ENCODE data around the gene EML4. TPM values are rescaled to one million over a fixed set of nuclear protein-coding genes. Genes with fewer than 3 reads are reported as not detected.

The EML4 gene
- total and polyA plus RNA-seq, 10 of the 15 experiments (the other 5 are each of a cell fraction or from before 2014, with no cell fraction given): 23.1 to 91.3 (median 77.4) TPM

DNA sequence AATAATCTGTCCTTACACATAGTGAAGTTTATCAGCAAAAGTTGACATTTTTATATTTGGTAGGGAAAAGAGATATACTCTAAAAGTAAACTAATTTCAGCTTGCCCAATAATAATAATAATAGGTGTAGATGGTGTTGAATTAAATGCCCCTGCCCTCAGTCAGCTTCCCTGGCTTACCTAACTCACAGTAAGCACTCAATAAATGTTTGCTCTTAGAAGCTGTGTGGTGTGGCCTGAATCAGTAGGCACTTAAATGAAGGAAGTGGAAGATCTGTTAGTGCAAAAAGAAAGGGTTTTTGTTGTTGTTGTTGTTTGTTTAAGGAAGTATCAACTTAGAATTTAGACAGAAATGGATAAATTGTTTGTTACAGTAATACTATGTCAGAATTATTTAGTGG, 36.2 kb downstream of the EML4 start (continued):
- TF ChIP-seq, protein P1, sequence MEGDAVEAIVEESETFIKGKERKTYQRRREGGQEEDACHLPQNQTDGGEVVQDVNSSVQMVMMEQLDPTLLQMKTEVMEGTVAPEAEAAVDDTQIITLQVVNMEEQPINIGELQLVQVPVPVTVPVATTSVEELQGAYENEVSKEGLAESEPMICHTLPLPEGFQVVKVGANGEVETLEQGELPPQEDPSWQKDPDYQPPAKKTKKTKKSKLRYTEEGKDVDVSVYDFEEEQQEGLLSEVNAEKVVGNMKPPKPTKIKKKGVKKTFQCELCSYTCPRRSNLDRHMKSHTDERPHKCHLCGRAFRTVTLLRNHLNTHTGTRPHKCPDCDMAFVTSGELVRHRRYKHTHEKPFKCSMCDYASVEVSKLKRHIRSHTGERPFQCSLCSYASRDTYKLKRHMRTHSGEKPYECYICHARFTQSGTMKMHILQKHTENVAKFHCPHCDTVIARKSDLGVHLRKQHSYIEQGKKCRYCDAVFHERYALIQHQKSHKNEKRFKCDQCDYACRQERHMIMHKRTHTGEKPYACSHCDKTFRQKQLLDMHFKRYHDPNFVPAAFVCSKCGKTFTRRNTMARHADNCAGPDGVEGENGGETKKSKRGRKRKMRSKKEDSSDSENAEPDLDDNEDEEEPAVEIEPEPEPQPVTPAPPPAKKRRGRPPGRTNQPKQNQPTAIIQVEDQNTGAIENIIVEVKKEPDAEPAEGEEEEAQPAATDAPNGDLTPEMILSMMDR (IDR thresholded peaks at IDR 0.05 in 2 of 3, conservative IDR thresholded peaks at IDR 0.05 in 1 of 3; ENCODE audit: control insufficient read depth in 2 of 3, extremely low read depth in 1 of 3, insufficient read depth in 1 of 3, low read depth in 3 of 3, low read length in 3 of 3): no peak
- TF ChIP-seq FOXK2 (IDR thresholded peaks at IDR 0.05): no peak

DNA sequence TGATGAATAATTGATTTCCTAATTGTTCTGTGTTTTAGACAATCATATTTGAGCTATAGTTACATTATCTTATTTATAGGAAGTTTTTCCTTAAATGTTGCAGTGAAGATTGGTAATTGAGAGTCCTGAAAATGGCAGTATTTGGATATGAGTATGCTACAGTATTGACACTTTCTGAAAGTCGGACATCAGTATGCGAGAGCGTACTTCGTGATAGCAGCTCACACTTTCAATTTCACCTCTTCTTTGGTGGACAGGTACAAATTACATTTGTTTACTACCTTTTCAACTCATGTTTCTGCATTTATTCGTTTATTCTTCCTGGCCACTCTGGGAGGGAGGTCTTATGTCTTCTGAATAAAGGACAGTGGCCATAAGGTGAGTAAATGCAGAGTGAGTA, 38.7 kb downstream of the EML4 start:
- SMC1A ChIA-PET (ENCODE audit: uncharacterized antibody, unreplicated experiment): interaction anchor here (0.6 to 1.2 kb wide), 5 partner anchors 9 to 69 kb away, joined by 3 read pairs; no protein-coding TSS in a partner anchor
- FAIRE-seq (no peak), ATAC-seq (no peak), DNase-seq (ENCODE audit: low read depth, low spot score) (no peak)
- POLR2A ChIA-PET: no interaction called here
- no peaks in the 10 kb centered on the region for H4K20me1 ChIP-seq (ENCODE audit: control insufficient read depth, insufficient read depth)
- no TSS peak for BruUV-seq (replicated peaks)
- no peaks in the 10 kb centered on the region for H3K4me1 ChIP-seq (ENCODE audit: control insufficient read depth, insufficient read depth, low read length)
- H3K36me3 ChIP-seq (ENCODE audit: control insufficient read depth in 2 of 2, insufficient read depth in 2 of 2, low read length in 1 of 2): no peaks in the 10 kb centered on the region
- H2AFZ ChIP-seq (ENCODE audit: control insufficient read depth, low read depth, low read length): no peak overlapping the region
- no peak overlapping the region; the same call in 1 of the 2 replicates for H3K9ac ChIP-seq (ENCODE audit: control insufficient read depth, insufficient read depth, low read length)
- RAD21 ChIA-PET (ENCODE audit: unreplicated experiment): no interaction called here
- in situ Hi-C loops (cut with MboI) (no loop called here), intact Hi-C loops (cut with micrococcal nuclease; ENCODE audit: unreplicated experiment) (no loop called here)
- CTCF ChIA-PET: interaction anchor here (1.1 to 1.9 kb wide), 3 partner anchors 11 to 30 kb away, joined by 3 to 4 read pairs (median 4); no protein-coding TSS in a partner anchor
- H3K79me2 ChIP-seq (ENCODE audit: control insufficient read depth, insufficient read depth, low read length): peaks cover 41% of the 10 kb centered on the region
- H3K4me2 ChIP-seq (ENCODE audit: control insufficient read depth, insufficient read depth): no peak overlapping the region
- no peak overlapping the region for H3K27ac ChIP-seq (ENCODE audit: control insufficient read depth, insufficient read depth)
- TF ChIP-seq JUNB (IDR thresholded peaks at IDR 0.05) (0 out of 2 replicates have a peak, but pooled peaks have one; percentile 25), ZNF207 (IDR thresholded peaks at IDR 0.05; ENCODE audit: borderline replicate concordance) (no peak)
- no peaks in the 10 kb centered on the region for H3K27me3 ChIP-seq (replicated peaks in 1 of 2; ENCODE audit: control insufficient read depth in 2 of 2, insufficient read depth in 2 of 2, low read length in 1 of 2)
- H3K9me3 ChIP-seq (replicated peaks; ENCODE audit: control insufficient read depth, insufficient read depth, low read length): no peaks in the 10 kb centered on the region
- 43% methylated on average over 5 of the region's 5 CpGs for WGBS (ENCODE audit: insufficient coverage, insufficient replicate concordance, low lambda C conversion rate, missing lambda C conversion rate)
- H3K4me3 ChIP-seq: no peak overlapping the region
